ENCODE measurements around the gene ANKRD6. TPM values are rescaled to one million over a fixed set of nuclear protein-coding genes. Genes with fewer than 3 reads are reported as not detected.

ANKRD6 gene
- total RNA-seq, 2 experiments from 2014 or later = 2.4 to 7.0 TPM

DNA sequence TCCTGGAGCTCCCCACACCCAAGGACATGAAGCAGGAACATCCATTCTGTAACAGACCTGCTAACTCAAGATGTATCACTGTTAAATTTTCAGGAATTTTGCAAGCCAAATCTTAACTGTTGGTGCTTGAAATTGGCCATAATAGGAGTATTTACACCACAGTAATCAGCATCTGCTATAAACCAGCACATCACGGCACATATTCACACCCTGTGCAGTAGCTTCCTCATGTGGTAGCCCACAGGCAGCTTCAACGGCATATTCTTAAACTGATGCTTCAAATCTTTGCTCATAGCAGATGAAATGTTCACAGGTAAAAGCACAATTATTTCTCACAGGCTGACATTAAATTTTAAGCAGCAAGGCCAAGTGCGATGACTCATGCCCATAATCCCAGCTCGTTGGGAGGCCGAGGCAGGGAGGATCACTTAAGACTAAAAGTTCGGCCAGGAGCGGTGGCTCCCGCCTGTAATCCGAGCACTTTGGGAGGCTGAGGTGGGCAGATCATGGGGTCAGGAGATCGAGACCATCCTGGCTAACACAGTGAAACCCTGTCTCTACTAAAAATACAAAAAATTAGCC, 249.1 kb downstream of the ANKRD6 start:
- DNase-seq (ENCODE audit: low spot score) = no peak
- ChIA-PET POLR2A (interaction anchor here (0.5 to 0.6 kb wide), 3 partner anchors 40 to 410 kb away, joined by 3 to 8 read pairs (median 3); no protein-coding TSS in a partner anchor), CTCF (ENCODE audit: unreplicated experiment) (no interaction called here)
- no peaks in the 10 kb centered on the region for H3K9me2 ChIP-seq (ENCODE audit: insufficient read depth, low read length)
- no peak overlapping the region for H3K4me3 ChIP-seq (ENCODE audit: low read depth, low read length, poor library complexity, severe bottlenecking)
- no peaks in the 10 kb centered on the region for H3K9me3 ChIP-seq (ENCODE audit: low read length)
- peaks cover 94% of the 10 kb centered on the region for H3K36me3 ChIP-seq (ENCODE audit: insufficient read depth, low read length)
- H2AFZ ChIP-seq (ENCODE audit: low read length) = no peak overlapping the region
- no peak overlapping the region for H3K4me2 ChIP-seq (ENCODE audit: low read length)
- no peak for TF ChIP-seq EZH2phosphoT487 (IDR thresholded peaks at IDR 0.05; ENCODE audit: borderline replicate concordance, low read depth, low read length)
- TF ChIP-seq, protein P1, sequence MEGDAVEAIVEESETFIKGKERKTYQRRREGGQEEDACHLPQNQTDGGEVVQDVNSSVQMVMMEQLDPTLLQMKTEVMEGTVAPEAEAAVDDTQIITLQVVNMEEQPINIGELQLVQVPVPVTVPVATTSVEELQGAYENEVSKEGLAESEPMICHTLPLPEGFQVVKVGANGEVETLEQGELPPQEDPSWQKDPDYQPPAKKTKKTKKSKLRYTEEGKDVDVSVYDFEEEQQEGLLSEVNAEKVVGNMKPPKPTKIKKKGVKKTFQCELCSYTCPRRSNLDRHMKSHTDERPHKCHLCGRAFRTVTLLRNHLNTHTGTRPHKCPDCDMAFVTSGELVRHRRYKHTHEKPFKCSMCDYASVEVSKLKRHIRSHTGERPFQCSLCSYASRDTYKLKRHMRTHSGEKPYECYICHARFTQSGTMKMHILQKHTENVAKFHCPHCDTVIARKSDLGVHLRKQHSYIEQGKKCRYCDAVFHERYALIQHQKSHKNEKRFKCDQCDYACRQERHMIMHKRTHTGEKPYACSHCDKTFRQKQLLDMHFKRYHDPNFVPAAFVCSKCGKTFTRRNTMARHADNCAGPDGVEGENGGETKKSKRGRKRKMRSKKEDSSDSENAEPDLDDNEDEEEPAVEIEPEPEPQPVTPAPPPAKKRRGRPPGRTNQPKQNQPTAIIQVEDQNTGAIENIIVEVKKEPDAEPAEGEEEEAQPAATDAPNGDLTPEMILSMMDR (conservative IDR thresholded peaks at IDR 0.05; ENCODE audit: low read length) = no peak
- H4K20me1 ChIP-seq (ENCODE audit: insufficient read depth, low read length) = no peaks in the 10 kb centered on the region
- H3K79me2 ChIP-seq (ENCODE audit: insufficient read depth, low read depth, low read length) = no peaks in the 10 kb centered on the region
- H3K4me1 ChIP-seq (ENCODE audit: insufficient read depth, low read length, poor library complexity, severe bottlenecking) = no peaks in the 10 kb centered on the region
- intact Hi-C loops (cut with micrococcal nuclease; ENCODE audit: unreplicated experiment) = no loop called here
- BruUV-seq (replicated peaks) = no TSS peak
- H3K27ac ChIP-seq (ENCODE audit: low read depth, low read length, poor library complexity, severe bottlenecking) = no peak overlapping the region

DNA sequence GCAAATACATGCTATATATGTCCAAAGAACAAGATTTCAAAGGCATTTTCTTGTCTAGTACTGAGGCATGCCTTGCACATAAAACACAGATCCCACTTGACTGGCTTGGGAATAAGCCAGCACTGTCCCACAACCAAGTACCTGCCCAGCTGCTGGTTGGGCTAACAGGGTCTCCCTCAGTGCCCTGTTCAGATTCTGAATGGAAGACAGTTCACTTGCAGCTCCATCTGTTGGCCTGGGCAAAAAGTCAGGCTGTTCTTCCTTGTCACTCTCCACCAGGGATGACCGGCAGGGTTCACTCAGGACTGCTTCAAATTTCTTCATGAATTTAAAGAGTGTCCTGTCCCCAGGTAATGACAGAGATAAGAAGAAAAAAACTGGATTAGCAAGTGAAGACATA, 250.0 kb downstream of the ANKRD6 start:
- Histone ChIP-seq H3K9me3 (ENCODE audit: low read length) (no peaks in the 10 kb centered on the region), H3K27ac (ENCODE audit: low read depth, low read length, poor library complexity, severe bottlenecking) (no peak overlapping the region), H4K20me1 (ENCODE audit: insufficient read depth, low read length) (no peaks in the 10 kb centered on the region), H3K36me3 (ENCODE audit: insufficient read depth, low read length) (peaks cover 95% of the 10 kb centered on the region), H2AFZ (ENCODE audit: low read length) (no peak overlapping the region), H3K4me3 (ENCODE audit: low read depth, low read length, poor library complexity, severe bottlenecking) (no peak overlapping the region), H3K9me2 (ENCODE audit: insufficient read depth, low read length) (no peaks in the 10 kb centered on the region), H3K79me2 (ENCODE audit: insufficient read depth, low read depth, low read length) (no peaks in the 10 kb centered on the region), H3K4me2 (ENCODE audit: low read length) (no peak overlapping the region), H3K4me1 (ENCODE audit: insufficient read depth, low read length, poor library complexity, severe bottlenecking) (no peaks in the 10 kb centered on the region)
- POLR2A ChIA-PET = interaction anchor here (1.4 kb wide), 1 partner anchor 9 kb away, joined by 4 read pairs; no protein-coding TSS in a partner anchor
- CTCF ChIA-PET (ENCODE audit: unreplicated experiment) = no interaction called here
- DNase-seq (ENCODE audit: low spot score) = no peak
- intact Hi-C loops (cut with micrococcal nuclease; ENCODE audit: unreplicated experiment) = no loop called here
- BruUV-seq (replicated peaks) = no TSS peak
- TF ChIP-seq, protein P1 (conservative IDR thresholded peaks at IDR 0.05; ENCODE audit: low read length) = no peak
- TF ChIP-seq EZH2phosphoT487 (IDR thresholded peaks at IDR 0.05; ENCODE audit: borderline replicate concordance, low read depth, low read length) = no peak

Small RNAs within 50 kb of the gene (small RNA-seq; reads per million reads assigned to genes)
- not detected for gene RN7SL11P

Other genes with a start within 250 kb of the ANKRD6 start
- gene GABRR1, start 215.8 kb upstream of the ANKRD6 start, total RNA-seq (2014; rRNA removed; shearing (Covaris generic)) = not detected in 2 replicates
- gene GABRR1, start 215.8 kb upstream of the ANKRD6 start, total RNA-seq (2022) = not detected in 2 replicates
- gene GABRR2, start 117.9 kb upstream of the ANKRD6 start, total RNA-seq (2014; rRNA removed; shearing (Covaris generic)) = 5.2 and 7.8 TPM in 2 replicates
- 6.7 and 7.0 TPM in 2 replicates for gene GABRR2, start 117.9 kb upstream of the ANKRD6 start, total RNA-seq (2022)
- 117 and 123 TPM in 2 replicates for gene UBE2J1, start 80.4 kb upstream of the ANKRD6 start, total RNA-seq (2014; rRNA removed; shearing (Covaris generic))
- 243 and 265 TPM in 2 replicates for gene UBE2J1, start 80.4 kb upstream of the ANKRD6 start, total RNA-seq (2022)
- 6.2 and 6.5 TPM in 2 replicates for gene RRAGD, start 20.9 kb upstream of the ANKRD6 start, total RNA-seq (2014; rRNA removed; shearing (Covaris generic))
- gene RRAGD, start 20.9 kb upstream of the ANKRD6 start, total RNA-seq (2022) = 12.9 and 17.6 TPM in 2 replicates
- 16.0 and 17.7 TPM in 2 replicates for gene LYRM2, start 205.6 kb downstream of the ANKRD6 start, total RNA-seq (2014; rRNA removed; shearing (Covaris generic))
- 37.8 and 40.6 TPM in 2 replicates for gene LYRM2, start 205.6 kb downstream of the ANKRD6 start, total RNA-seq (2022)